ENCODE results near the gene PAX8.

- no peak for TF ChIP-seq CTCF (IDR thresholded peaks at IDR 0.05)
- TF ChIP-seq POLR2A (IDR thresholded peaks at IDR 0.05), result no peak
These were observed 23.3 kb downstream of the PAX8 start for GRCh38 chr2:113255140-113256070.

Data from heart left ventricle (tissue), 13 donors.